GM12878 (cell line): Measurements from ENCODE around the gene PUSL1. TPM values are rescaled to one million over a fixed set of nuclear protein-coding genes. Genes with fewer than 3 reads are reported as not detected.

Experiments
- ATAC-seq: fragments of 200-7000 bp; cut with Tn5 transposase; 3 replicates; pipeline ENCODE4 v1.9.1; 2020; ENCODE audit warnings: mild to moderate bottlenecking, moderate library complexity
- BruUV-seq: library from RNA; stranded (reverse); fragments of 400-500 nt; replicated peaks from 2 replicates; lab custom pipeline; 2021; lab: Mats Ljungman, UMichigan
- CTCF ChIA-PET: fragments of 300-600 bp; sonication (Branson Sonifier 250); formaldehyde crosslinking; extraction: SDS; loops from one replicate; lab custom pipeline; 2021; ENCODE audit warnings: inconsistent platforms; lab: Yijun Ruan, JAX
- POLR2A ChIA-PET: fragments of 350-600 bp; formaldehyde crosslinking; extraction: SDS; loops from one replicate; lab custom pipeline; 2021; ENCODE audit warnings: inconsistent platforms; lab: Charles Lee
- RAD21 ChIA-PET: fragments of 300-600 bp; sonication (Branson Sonifier 250); formaldehyde crosslinking; loops from one replicate; lab custom pipeline; 2023; ENCODE audit warnings: antibody characterized with exemption; ENCODE audit not compliant: unreplicated experiment; lab: Charles Lee
- SMC1A ChIA-PET: fragments of 300-600 bp; sonication (Branson Sonifier 250); formaldehyde crosslinking; loops from one replicate; lab custom pipeline; 2023; ENCODE audit not compliant: unreplicated experiment, uncharacterized antibody; lab: Charles Lee
- DNase-seq: peaks from one replicate; pipeline ENCODE4 v3.0.0-alpha.2; 2011; ENCODE audit warnings: low read depth, low spot score
- FAIRE-seq: peaks from 3 replicates; lab custom pipeline; 2011; peaks lifted over from hg19 to GRCh38; lab: Jason Lieb, UNC
- H2AFZ ChIP-seq: 2 replicates; pipeline ENCODE4 v1.6.0; 2011; ENCODE audit warnings: low read depth, low read length, control low read depth; ENCODE audit not compliant: control insufficient read depth
- H3K27ac ChIP-seq: 2 replicates; pipeline ENCODE4 v1.5.1; 2011; ENCODE audit warnings: control low read depth; ENCODE audit not compliant: control insufficient read depth, insufficient read depth
- H3K27me3 ChIP-seq, 2 experiments: replicated peaks in 1 of 2; 2 replicates each; pipeline versions ENCODE4 v1.6.0 to v1.6.1; 2011; ENCODE audit warnings: low read length in 1 of 2; ENCODE audit not compliant: control insufficient read depth in 2 of 2, insufficient read depth in 2 of 2
- H3K36me3 ChIP-seq, 2 experiments: 2 replicates each; pipeline ENCODE4 v1.5.1; 2011; ENCODE audit warnings: low read length in 1 of 2; ENCODE audit not compliant: control insufficient read depth in 2 of 2, insufficient read depth in 2 of 2
- H3K4me1 ChIP-seq: 2 replicates; pipeline ENCODE4 v1.6.1; 2011; ENCODE audit warnings: mild to moderate bottlenecking, low read length, moderate library complexity, mixed read lengths; ENCODE audit not compliant: control insufficient read depth, insufficient read depth
- H3K4me2 ChIP-seq: 2 replicates; pipeline ENCODE4 v1.6.0; 2011; ENCODE audit warnings: control low read depth; ENCODE audit not compliant: control insufficient read depth, insufficient read depth
- H3K4me3 ChIP-seq: fragments of 200-600 bp; sonication (generic); 2 replicates; pipeline ENCODE4 v1.5.1; 2016
- H3K79me2 ChIP-seq: 2 replicates; pipeline ENCODE4 v1.6.0; 2011; ENCODE audit warnings: low read length; ENCODE audit not compliant: control insufficient read depth, insufficient read depth
- H3K9ac ChIP-seq: 2 replicates; pipeline ENCODE4 v1.8.0; 2011; ENCODE audit warnings: low read length, control low read depth, mixed read lengths; ENCODE audit not compliant: control insufficient read depth, insufficient read depth
- H3K9me3 ChIP-seq: replicated peaks from 3 replicates; pipeline ENCODE4 v1.5.1; 2011; ENCODE audit warnings: mild to moderate bottlenecking, low read length; ENCODE audit not compliant: control insufficient read depth, insufficient read depth
- H4K20me1 ChIP-seq: 2 replicates; pipeline ENCODE4 v1.6.0; 2011; ENCODE audit not compliant: control insufficient read depth, insufficient read depth
- CBFB ChIP-seq: IDR thresholded peaks from 2 replicates; pipeline ENCODE4 v1.6.1; 2016; ENCODE audit warnings: antibody characterized with exemption, low read depth
- CHD4 ChIP-seq: fragments of 200-600 bp; sonication (generic); IDR thresholded peaks from 2 replicates; pipeline ENCODE4 v1.6.1; 2016; ENCODE audit warnings: mild to moderate bottlenecking
- EP300 ChIP-seq, 2 experiments: fragments of 150-350 bp in 1 of 2; IDR thresholded peaks; 2 replicates each; pipeline ENCODE4 v1.6.1; 2011 to 2012; ENCODE audit warnings: low read depth in 2 of 2, low read length in 2 of 2, borderline replicate concordance in 1 of 2, improper control_type of control experiment in 1 of 2, inconsistent platforms in 1 of 2; ENCODE audit not compliant: control insufficient read depth in 1 of 2
- ETV6 ChIP-seq, 2 experiments: fragments of 450-650 bp in 1 of 2; IDR thresholded peaks in 1 of 2; conservative IDR thresholded peaks in 1 of 2; 2 replicates each; pipeline ENCODE4 v1.6.1; 2014; ENCODE audit warnings: antibody characterized with exemption in 1 of 2, borderline replicate concordance in 1 of 2, low read depth in 1 of 2, mild to moderate bottlenecking in 1 of 2, moderate library complexity in 1 of 2
- KDM1A ChIP-seq: fragments of 200-600 bp; sonication (generic); IDR thresholded peaks from 2 replicates; pipeline ENCODE4 v1.6.1; 2016; ENCODE audit warnings: borderline replicate concordance
- MYC ChIP-seq: IDR thresholded peaks from 2 replicates; pipeline ENCODE4 v1.6.1; 2011; ENCODE audit warnings: mild to moderate bottlenecking, low read length, moderate library complexity, inconsistent platforms; ENCODE audit not compliant: insufficient read depth, insufficient replicate concordance, insufficient read length, severe bottlenecking
- RB1 ChIP-seq: fragments of 450-650 bp; formaldehyde crosslinking; IDR thresholded peaks from 2 replicates; pipeline ENCODE4 v1.6.1; 2017; ENCODE audit warnings: mild to moderate bottlenecking, borderline replicate concordance
- TARDBP ChIP-seq: IDR thresholded peaks from 2 replicates; pipeline ENCODE4 v1.6.1; 2016; ENCODE audit warnings: borderline replicate concordance
- YY1 ChIP-seq: IDR thresholded peaks from 2 replicates; pipeline ENCODE4 v1.6.1; 2011; ENCODE audit warnings: low read depth, mild to moderate bottlenecking, low read length
- ZNF384 ChIP-seq: IDR thresholded peaks from 2 replicates; pipeline ENCODE4 v1.6.1; 2012; ENCODE audit warnings: low read depth, mild to moderate bottlenecking, low read length, improper control_type of control experiment, borderline replicate concordance
- ZNF622 ChIP-seq: fragments of 450-650 bp; IDR thresholded peaks from 2 replicates; pipeline ENCODE4 v1.6.1; 2017; ENCODE audit warnings: mild to moderate bottlenecking, inconsistent platforms
- ZZZ3 ChIP-seq: IDR thresholded peaks from 2 replicates; pipeline ENCODE4 v1.6.1; 2011; ENCODE audit warnings: low read depth; ENCODE audit not compliant: control insufficient read depth, insufficient read length
- WGBS: methylation state at CpG from one replicate; pipeline ENCODE4 v1.1.6; 2016; ENCODE audit warnings: low lambda C conversion rate; ENCODE audit not compliant: insufficient replicate concordance, insufficient coverage; ENCODE audit errors: missing lambda C conversion rate; 5-methylcytosine and 5-hydroxymethylcytosine counted together
- in situ Hi-C: fragments of 300-500 bp; cut with MboI; formaldehyde crosslinking; loops from 9 replicates; pipeline ENCODE4 v1.14.3; 2018; ENCODE audit warnings: mixed read lengths
- intact Hi-C: fragments of 100-400 bp; cut with micrococcal nuclease; formaldehyde crosslinking; loops from one replicate; pipeline ENCODE4 v1.14.2; 2022; ENCODE audit not compliant: unreplicated experiment
- polyA plus RNA-seq, 11 experiments: library from polyadenylated mRNA; depleted of rRNA in 4 of 11; unstranded in 6 of 11; stranded (reverse) in 5 of 11; fragments of >200 nt; fragmentation: Nextera tagmentation in 4 of 11; fragmentation: Illumina TruSeq in 1 of 11; extraction: Ambion mirVana in 4 of 11; extraction: Trizol in 1 of 11; gene quantifications; 1 replicate in 1 of 11; 2 replicates in 10 of 11; pipeline versions ENCODE4 v1.2.1 to v1.2.3, GENCODE V29; 2011 to 2016; ENCODE audit warnings: inconsistent platforms in 2 of 11, missing spikeins in 2 of 11, low read depth in 1 of 11
- total RNA-seq, 4 experiments: library from RNA; depleted of rRNA in 3 of 4; stranded (reverse); fragments of >200 nt in 3 of 4; fragmentation: Illumina TruSeq in 1 of 4; extraction: Trizol in 1 of 4; gene quantifications; 2 replicates each; pipeline versions ENCODE4 v1.2.1 to v1.2.3, GENCODE V29; 2013 to 2021
- TF ChIP-seq, protein P1 (sequence below): IDR thresholded peaks from 2 replicates; pipeline ENCODE4 v1.6.1; 2012; ENCODE audit warnings: low read length, inconsistent platforms
- TF ChIP-seq, protein P2 (sequence below): fragments of 450-650 bp; IDR thresholded peaks from 2 replicates; pipeline ENCODE4 v1.6.1; 2018; ENCODE audit warnings: borderline replicate concordance, mild to moderate bottlenecking; ENCODE audit not compliant: partially characterized antibody
- TF ChIP-seq, protein P3 (sequence below): fragments of 450-650 bp; IDR thresholded peaks from 2 replicates; pipeline ENCODE4 v1.6.1; 2017; ENCODE audit warnings: low read depth, mild to moderate bottlenecking, moderate library complexity

Gene PUSL1
- total and polyA plus RNA-seq, 10 of the 15 experiments (the other 5 are each of a cell fraction or from before 2014, with no cell fraction given) = 0.16 to 28.4 (median 15.1) TPM

DNA sequence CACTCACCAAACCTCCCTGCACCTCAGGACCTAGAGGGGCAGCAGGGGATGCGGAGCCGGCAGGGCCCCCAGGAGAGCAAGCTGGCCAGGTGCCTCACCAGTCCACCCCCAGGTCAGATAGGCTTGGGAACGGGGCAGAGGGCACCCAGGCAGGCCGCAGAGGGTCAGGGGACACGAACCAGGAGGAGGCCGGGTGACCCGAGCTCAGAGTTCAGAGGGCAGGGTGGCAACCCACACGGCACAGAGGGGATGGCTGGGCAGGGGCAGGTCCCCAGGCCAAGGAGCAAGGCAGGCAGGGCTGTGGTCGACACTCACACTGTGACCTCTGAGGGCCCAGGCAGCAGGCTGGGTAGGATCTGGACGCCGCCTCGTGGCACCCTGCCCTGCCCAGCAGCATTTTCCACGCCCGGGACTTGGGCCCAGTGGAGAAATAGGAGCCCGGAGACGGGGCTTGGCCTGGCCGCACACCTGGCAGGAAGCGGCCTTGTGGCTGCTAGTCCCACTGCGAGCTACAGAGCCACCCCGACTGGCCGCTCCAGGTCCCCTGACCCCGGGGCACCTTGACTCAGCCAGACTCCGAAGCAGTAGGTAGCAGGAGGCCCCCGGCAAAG lies 35.5 kb downstream of the PUSL1 start:
- Histone ChIP-seq H3K79me2 (peaks cover 2% of the 10 kb centered on the region), H2AFZ (no peak overlapping the region), H3K9ac (no peak overlapping the region), H3K9me3 (no peaks in the 10 kb centered on the region), H3K4me3 (no peak overlapping the region), H3K4me1 (peaks cover 6% of the 10 kb centered on the region; the same call in 1 of the 2 replicates), H3K27me3 (no peaks in the 10 kb centered on the region), H4K20me1 (no peaks in the 10 kb centered on the region), H3K4me2 (no peak overlapping the region), H3K36me3 (peaks cover 0 to 3% of the 10 kb centered on the region in 2 experiments), H3K27ac (no peak overlapping the region)
- in situ Hi-C loops = no loop called here
- no TSS peak for BruUV-seq
- ChIA-PET RAD21 (no interaction called here), POLR2A (interaction anchor here (0.5 to 0.6 kb wide), 2 partner anchors 50 to 536 kb away, joined by 4 read pairs; no protein-coding TSS in a partner anchor), SMC1A (no interaction called here), CTCF (no interaction called here)
- FAIRE-seq (no peak), ATAC-seq (no peak), DNase-seq (no peak)
- intact Hi-C loops = no loop called here
- TF ChIP-seq ETV6 (conservative IDR thresholded peaks at IDR 0.05 in 1 of 2, IDR thresholded peaks at IDR 0.05 in 1 of 2; ENCODE audit: borderline replicate concordance in 1 of 2, low read depth in 1 of 2) (no peak), ZNF622 (no peak), RB1 (no peak), CBFB (no peak), TARDBP (no peak), EP300 (IDR thresholded peaks at IDR 0.05; ENCODE audit: borderline replicate concordance in 1 of 2, control insufficient read depth in 1 of 2, low read depth in 2 of 2, low read length in 2 of 2) (no peak), YY1 (no peak), ZZZ3 (no peak), KDM1A (no peak), MYC (no peak), CHD4 (no peak), ZNF384 (no peak)
- TF ChIP-seq, protein P1, sequence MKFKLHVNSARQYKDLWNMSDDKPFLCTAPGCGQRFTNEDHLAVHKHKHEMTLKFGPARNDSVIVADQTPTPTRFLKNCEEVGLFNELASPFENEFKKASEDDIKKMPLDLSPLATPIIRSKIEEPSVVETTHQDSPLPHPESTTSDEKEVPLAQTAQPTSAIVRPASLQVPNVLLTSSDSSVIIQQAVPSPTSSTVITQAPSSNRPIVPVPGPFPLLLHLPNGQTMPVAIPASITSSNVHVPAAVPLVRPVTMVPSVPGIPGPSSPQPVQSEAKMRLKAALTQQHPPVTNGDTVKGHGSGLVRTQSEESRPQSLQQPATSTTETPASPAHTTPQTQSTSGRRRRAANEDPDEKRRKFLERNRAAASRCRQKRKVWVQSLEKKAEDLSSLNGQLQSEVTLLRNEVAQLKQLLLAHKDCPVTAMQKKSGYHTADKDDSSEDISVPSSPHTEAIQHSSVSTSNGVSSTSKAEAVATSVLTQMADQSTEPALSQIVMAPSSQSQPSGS = no peak
- TF ChIP-seq, protein P2, sequence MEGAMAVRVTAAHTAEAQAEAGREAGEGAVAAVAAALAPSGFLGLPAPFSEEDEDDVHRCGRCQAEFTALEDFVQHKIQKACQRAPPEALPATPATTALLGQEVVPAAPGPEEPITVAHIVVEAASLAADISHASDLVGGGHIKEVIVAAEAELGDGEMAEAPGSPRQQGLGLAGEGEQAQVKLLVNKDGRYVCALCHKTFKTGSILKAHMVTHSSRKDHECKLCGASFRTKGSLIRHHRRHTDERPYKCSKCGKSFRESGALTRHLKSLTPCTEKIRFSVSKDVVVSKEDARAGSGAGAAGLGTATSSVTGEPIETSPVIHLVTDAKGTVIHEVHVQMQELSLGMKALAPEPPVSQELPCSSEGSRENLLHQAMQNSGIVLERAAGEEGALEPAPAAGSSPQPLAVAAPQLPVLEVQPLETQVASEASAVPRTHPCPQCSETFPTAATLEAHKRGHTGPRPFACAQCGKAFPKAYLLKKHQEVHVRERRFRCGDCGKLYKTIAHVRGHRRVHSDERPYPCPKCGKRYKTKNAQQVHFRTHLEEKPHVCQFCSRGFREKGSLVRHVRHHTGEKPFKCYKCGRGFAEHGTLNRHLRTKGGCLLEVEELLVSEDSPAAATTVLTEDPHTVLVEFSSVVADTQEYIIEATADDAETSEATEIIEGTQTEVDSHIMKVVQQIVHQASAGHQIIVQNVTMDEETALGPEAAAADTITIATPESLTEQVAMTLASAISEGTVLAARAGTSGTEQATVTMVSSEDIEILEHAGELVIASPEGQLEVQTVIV = no peak
- TF ChIP-seq, protein P3, sequence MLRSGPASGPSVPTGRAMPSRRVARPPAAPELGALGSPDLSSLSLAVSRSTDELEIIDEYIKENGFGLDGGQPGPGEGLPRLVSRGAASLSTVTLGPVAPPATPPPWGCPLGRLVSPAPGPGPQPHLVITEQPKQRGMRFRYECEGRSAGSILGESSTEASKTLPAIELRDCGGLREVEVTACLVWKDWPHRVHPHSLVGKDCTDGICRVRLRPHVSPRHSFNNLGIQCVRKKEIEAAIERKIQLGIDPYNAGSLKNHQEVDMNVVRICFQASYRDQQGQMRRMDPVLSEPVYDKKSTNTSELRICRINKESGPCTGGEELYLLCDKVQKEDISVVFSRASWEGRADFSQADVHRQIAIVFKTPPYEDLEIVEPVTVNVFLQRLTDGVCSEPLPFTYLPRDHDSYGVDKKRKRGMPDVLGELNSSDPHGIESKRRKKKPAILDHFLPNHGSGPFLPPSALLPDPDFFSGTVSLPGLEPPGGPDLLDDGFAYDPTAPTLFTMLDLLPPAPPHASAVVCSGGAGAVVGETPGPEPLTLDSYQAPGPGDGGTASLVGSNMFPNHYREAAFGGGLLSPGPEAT = no peak
- 98% methylated on average over 23 of the region's 24 CpGs for WGBS
